ENCODE results near the gene ZNF470. TPM values are rescaled to one million over a fixed set of nuclear protein-coding genes. Genes with fewer than 3 reads are reported as not detected.

The ZNF470 gene
- total RNA-seq, 1 donor from 2014 or later, result 4.3 TPM

DNA sequence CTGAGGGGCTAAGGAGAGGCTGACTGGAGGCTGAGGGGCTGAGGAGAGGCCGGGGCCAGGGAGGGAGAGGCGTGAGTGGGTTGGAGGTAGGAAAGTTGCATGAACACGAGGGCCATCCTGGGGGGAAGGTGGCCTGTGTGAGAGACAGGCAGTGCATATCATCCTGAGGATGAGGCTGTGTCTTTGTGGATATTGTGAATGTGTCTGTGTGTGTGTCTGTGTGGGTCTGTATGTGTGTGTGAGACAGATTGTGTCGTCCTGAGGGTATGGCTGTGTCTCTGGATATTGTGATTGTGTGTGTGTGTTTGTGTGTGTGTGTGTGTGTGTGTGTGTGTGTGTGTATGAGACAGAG, 28.3 kb downstream of the ZNF470 start:
- Histone ChIP-seq H3K4me1 (peaks cover 24% of the 10 kb centered on the region), H3K27ac (replicated peaks) (peak overlapping the region; percentile 85), H3K4me3 (peak overlapping the region; percentile 98), H3K9me3 (replicated peaks) (peaks cover 29% of the 10 kb centered on the region), H3K36me3 (peaks cover 19% of the 10 kb centered on the region), H3K27me3 (ENCODE audit: low read depth) (no peaks in the 10 kb centered on the region)
- DNase-seq, result no peak
- TF ChIP-seq, protein P1, sequence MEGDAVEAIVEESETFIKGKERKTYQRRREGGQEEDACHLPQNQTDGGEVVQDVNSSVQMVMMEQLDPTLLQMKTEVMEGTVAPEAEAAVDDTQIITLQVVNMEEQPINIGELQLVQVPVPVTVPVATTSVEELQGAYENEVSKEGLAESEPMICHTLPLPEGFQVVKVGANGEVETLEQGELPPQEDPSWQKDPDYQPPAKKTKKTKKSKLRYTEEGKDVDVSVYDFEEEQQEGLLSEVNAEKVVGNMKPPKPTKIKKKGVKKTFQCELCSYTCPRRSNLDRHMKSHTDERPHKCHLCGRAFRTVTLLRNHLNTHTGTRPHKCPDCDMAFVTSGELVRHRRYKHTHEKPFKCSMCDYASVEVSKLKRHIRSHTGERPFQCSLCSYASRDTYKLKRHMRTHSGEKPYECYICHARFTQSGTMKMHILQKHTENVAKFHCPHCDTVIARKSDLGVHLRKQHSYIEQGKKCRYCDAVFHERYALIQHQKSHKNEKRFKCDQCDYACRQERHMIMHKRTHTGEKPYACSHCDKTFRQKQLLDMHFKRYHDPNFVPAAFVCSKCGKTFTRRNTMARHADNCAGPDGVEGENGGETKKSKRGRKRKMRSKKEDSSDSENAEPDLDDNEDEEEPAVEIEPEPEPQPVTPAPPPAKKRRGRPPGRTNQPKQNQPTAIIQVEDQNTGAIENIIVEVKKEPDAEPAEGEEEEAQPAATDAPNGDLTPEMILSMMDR (IDR thresholded peaks at IDR 0.05; ENCODE audit: borderline replicate concordance), result no peak
- intact Hi-C loops (cut with micrococcal nuclease), result no loop called here

GRCh38 chr19:56596676-56597075, 29.4 kb downstream of the ZNF470 start:
- intact Hi-C loops (cut with micrococcal nuclease), result no loop called here
- H3K36me3 ChIP-seq, result peaks cover 31% of the 10 kb centered on the region
- H3K27me3 ChIP-seq (ENCODE audit: low read depth), result no peaks in the 10 kb centered on the region
- H3K4me3 ChIP-seq, result peak overlapping the region; percentile 98
- TF ChIP-seq, protein P1 (IDR thresholded peaks at IDR 0.05; ENCODE audit: borderline replicate concordance), result no peak
- peak overlapping the region; percentile 29 for H3K27ac ChIP-seq (replicated peaks)
- peaks cover 29% of the 10 kb centered on the region for H3K9me3 ChIP-seq (replicated peaks)
- DNase-seq, result no peak
- peaks cover 24% of the 10 kb centered on the region for H3K4me1 ChIP-seq

DNA sequence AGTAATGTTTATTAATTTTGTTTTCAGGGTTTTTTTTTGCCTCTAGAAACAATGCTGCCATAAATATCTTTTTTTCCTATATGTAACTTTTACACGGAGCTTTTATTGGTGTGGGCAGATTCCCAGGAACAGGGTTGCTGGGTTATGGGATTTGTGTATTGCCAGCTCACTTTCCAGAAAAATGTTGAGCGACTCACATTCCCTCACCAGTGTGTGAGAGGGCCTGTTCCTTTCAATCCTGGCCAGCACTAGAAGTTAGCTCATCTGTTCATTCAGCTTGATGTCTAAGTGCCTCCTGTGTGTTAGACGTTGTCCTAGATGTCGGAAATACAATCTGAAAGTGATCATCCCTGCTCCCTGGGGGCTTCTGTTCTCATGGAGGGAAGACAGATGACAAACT, 30.4 kb downstream of the ZNF470 start:
- H3K9me3 ChIP-seq (replicated peaks), result peaks cover 35% of the 10 kb centered on the region
- no peak overlapping the region for H3K4me3 ChIP-seq
- peaks cover 41% of the 10 kb centered on the region for H3K36me3 ChIP-seq
- no peak for DNase-seq
- TF ChIP-seq, protein P1 (IDR thresholded peaks at IDR 0.05; ENCODE audit: borderline replicate concordance), result no peak
- no peak overlapping the region for H3K27ac ChIP-seq (replicated peaks)
- H3K4me1 ChIP-seq, result peaks cover 24% of the 10 kb centered on the region
- intact Hi-C loops (cut with micrococcal nuclease), result no loop called here
- no peaks in the 10 kb centered on the region for H3K27me3 ChIP-seq (ENCODE audit: low read depth)

DNA sequence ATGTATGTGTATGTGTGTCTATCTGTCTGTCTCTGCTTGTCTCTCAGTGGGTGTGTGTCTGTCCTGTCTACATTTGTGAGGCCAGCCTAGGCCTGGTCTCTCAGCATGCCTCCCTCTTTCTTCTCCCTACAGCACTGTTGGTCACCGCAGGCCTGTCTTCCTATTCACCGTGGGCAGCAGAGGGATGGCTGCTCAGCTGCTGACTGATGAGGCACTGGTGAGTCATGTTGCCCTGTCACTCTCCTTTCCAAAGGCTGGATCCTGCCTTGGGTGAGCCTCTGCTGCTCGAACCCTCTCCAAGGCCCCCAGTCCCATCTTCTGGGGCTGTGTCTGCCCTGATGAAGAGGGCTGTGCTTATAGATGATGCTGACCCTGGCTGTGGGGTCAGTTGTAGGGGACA, 34.1 kb downstream of the ZNF470 start:
- intact Hi-C loops (cut with micrococcal nuclease), result no loop called here
- H3K27me3 ChIP-seq (ENCODE audit: low read depth), result no peaks in the 10 kb centered on the region
- no peak overlapping the region for H3K4me3 ChIP-seq
- peaks cover 71% of the 10 kb centered on the region for H3K9me3 ChIP-seq (replicated peaks)
- H3K27ac ChIP-seq (replicated peaks), result no peak overlapping the region
- H3K4me1 ChIP-seq, result peaks cover 14% of the 10 kb centered on the region
- TF ChIP-seq, protein P1 (IDR thresholded peaks at IDR 0.05; ENCODE audit: borderline replicate concordance), result no peak
- no peak for DNase-seq
- H3K36me3 ChIP-seq, result peaks cover 78% of the 10 kb centered on the region

GRCh38 chr19:56603829-56604228, 36.6 kb downstream of the ZNF470 start:
- no peak for DNase-seq
- no peaks in the 10 kb centered on the region for H3K27me3 ChIP-seq (ENCODE audit: low read depth)
- peaks cover 9% of the 10 kb centered on the region for H3K4me1 ChIP-seq
- no peak overlapping the region for H3K27ac ChIP-seq (replicated peaks)
- H3K36me3 ChIP-seq, result peaks cover 62% of the 10 kb centered on the region
- H3K4me3 ChIP-seq, result no peak overlapping the region
- TF ChIP-seq, protein P1 (IDR thresholded peaks at IDR 0.05; ENCODE audit: borderline replicate concordance), result no peak
- peaks cover 87% of the 10 kb centered on the region for H3K9me3 ChIP-seq (replicated peaks)
- intact Hi-C loops (cut with micrococcal nuclease), result no loop called here

Data from left ventricle myocardium inferior (tissue), 1 donor.